ENCODE measurements around the gene MGAT4C.

GRCh38 chr12:86193931-86194330 is 62.3 kb downstream of the MGAT4C start:
- no peak for TF ChIP-seq EZH2 (IDR thresholded peaks at IDR 0.05; ENCODE audit: borderline replicate concordance, low read depth, low read length, severe bottlenecking)
- TF ChIP-seq POLR2AphosphoS5 (IDR thresholded peaks at IDR 0.05; ENCODE audit: insufficient read depth, low read depth, low read length) = no peak
- TF ChIP-seq CTCF (IDR thresholded peaks at IDR 0.05; ENCODE audit: extremely low read depth in 1 of 2, insufficient read depth in 1 of 2, low read depth in 1 of 2, low read length in 2 of 2) = no peak
- TF ChIP-seq GATA2 (IDR thresholded peaks at IDR 0.05; ENCODE audit: insufficient read depth, insufficient read length, low read depth, low read length) = peak; percentile 60
- no peak for TF ChIP-seq POLR2A (IDR thresholded peaks at IDR 0.05; ENCODE audit: low read depth, low read length)
- no peak for TF ChIP-seq MAX (IDR thresholded peaks at IDR 0.05; ENCODE audit: insufficient read depth, insufficient read length)
- TF ChIP-seq JUN (IDR thresholded peaks at IDR 0.05; ENCODE audit: borderline replicate concordance, insufficient read depth, insufficient read length, low read depth) = peak; percentile 91

Measured in endothelial cell of umbilical vein (primary cell).